HG02623 (cell line): ENCODE data around the gene MST1.

Source experiments
- ATAC-seq: cut with Tn5 transposase; IDR thresholded peaks from one replicate; pipeline ENCODE4 v1.9.1; 2021; ENCODE audit warnings: moderate library complexity; ENCODE audit not compliant: unreplicated experiment

Gene MST1

GRCh38 chr3:49658711-49659110, 30.6 kb downstream of the MST1 start:
- ATAC-seq: no peak

DNA sequence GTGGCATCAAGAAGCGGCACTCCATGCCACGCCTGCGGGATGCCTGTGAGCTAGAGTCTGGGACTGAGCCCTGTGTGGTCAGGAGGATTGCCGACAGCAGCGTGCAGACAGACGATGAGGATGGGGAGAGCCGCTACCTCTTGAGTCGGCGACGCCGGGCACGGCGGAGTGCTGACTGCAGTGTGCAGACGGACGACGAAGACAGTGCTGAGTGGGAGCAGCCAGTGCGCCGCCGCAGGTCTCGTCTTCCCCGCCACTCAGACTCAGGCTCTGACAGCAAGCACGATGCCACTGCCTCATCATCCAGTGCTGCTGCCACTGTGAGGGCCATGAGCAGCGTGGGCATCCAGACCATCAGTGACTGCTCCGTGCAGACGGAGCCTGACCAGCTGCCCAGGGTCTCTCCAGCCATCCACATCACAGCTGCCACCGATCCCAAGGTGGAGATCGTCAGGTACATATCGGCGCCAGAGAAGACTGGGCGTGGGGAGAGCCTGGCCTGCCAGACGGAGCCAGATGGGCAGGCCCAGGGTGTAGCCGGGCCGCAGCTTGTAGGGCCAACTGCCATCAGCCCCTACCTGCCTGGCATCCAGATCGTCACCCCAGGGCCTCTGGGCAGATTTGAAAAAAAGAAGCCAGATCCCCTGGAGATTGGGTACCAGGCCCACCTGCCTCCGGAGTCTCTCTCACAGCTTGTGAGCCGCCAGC, 31.9 kb downstream of the MST1 start:
- no peak for ATAC-seq

- ATAC-seq: no peak
These were observed 32.6 kb downstream of the MST1 start for GRCh38 chr3:49656541-49657112.

GRCh38 chr3:49655731-49656285, 33.5 kb downstream of the MST1 start:
- no peak for ATAC-seq

GRCh38 chr3:49654955-49655556, 34.2 kb downstream of the MST1 start:
- no peak for ATAC-seq

DNA sequence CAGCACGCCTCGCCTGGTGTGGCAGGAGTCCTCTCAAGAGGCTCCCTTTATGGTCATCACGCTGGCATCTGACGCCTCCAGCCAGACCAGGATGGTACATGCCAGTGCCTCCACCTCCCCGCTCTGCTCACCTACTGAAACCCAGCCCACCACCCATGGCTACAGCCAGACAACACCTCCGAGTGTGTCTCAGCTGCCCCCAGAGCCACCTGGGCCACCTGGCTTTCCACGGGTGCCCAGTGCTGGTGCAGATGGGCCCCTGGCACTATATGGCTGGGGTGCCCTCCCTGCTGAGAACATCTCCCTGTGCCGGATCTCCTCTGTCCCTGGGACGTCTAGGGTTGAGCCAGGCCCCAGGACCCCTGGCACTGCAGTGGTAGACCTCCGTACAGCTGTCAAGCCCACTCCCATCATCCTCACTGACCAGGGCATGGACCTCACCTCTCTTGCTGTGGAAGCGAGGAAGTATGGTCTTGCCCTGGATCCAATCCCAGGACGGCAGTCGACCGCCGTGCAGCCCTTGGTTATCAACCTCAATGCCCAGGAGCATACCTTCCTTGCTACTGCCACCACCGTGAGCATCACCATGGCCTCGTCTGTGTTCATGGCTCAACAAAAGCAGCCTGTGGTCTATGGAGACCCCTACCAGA, 35.0 kb downstream of the MST1 start:
- ATAC-seq: no peak

- ATAC-seq: no peak
These were observed 35.7 kb downstream of the MST1 start for GRCh38 chr3:49653621-49654020.

DNA sequence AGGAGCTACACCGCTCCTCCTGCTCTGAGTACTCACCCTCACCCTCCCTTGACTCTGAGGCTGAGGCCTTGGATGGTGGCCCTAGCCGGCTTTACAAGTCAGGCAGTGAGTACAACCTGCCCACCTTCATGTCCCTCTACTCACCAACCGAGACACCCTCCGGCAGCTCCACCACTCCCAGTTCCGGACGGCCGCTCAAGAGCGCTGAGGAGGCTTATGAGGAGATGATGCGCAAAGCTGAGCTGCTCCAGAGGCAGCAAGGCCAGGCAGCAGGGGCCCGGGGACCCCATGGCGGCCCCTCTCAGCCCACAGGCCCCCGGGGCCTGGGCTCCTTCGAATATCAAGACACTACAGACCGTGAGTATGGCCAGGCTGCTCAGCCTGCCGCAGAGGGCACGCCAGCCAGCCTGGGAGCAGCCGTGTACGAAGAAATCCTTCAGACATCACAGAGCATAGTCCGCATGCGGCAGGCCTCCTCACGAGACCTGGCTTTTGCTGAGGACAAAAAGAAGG, 36.3 kb downstream of the MST1 start:
- no peak for ATAC-seq

GRCh38 chr3:49652218-49652902, 36.9 kb downstream of the MST1 start:
- no peak for ATAC-seq

DNA sequence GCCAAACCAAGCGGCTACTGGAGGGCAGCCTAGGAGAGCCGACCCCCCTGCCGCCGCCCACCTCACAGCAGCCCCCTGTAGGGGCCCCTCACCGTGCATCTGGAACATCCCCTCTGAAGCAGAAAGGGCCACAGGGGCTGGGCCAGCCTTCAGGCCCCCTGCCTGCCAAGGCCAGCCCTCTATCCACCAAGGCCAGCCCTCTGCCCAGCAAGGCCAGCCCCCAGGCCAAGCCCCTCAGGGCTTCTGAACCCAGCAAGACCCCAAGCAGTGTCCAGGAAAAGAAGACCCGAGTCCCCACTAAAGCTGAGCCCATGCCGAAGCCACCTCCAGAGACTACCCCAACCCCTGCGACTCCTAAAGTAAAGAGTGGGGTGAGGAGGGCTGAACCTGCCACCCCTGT, 38.6 kb downstream of the MST1 start:
- no peak for ATAC-seq

DNA sequence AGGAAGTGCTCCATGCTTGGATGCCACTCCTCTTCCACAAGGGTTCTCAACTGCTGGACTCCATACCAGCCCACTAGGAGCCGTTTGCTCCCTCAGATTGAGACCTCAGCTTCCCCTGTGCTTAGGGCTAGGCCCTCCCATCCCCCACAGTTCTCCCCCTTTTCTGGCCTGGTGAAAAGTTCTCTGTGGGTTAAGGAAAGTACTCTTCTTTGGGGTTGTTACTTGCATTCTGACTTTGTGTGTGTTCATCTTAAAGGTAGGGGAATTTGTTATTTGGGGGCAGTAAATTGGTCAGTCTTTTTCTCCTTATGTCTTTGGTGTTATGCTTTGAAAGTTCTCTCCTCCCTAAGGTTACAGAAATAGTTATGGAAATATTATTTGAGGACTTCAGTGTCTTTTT, 39.1 kb downstream of the MST1 start:
- ATAC-seq: no peak

- ATAC-seq: no peak
These were observed 39.7 kb downstream of the MST1 start for GRCh38 chr3:49649576-49649975.

DNA sequence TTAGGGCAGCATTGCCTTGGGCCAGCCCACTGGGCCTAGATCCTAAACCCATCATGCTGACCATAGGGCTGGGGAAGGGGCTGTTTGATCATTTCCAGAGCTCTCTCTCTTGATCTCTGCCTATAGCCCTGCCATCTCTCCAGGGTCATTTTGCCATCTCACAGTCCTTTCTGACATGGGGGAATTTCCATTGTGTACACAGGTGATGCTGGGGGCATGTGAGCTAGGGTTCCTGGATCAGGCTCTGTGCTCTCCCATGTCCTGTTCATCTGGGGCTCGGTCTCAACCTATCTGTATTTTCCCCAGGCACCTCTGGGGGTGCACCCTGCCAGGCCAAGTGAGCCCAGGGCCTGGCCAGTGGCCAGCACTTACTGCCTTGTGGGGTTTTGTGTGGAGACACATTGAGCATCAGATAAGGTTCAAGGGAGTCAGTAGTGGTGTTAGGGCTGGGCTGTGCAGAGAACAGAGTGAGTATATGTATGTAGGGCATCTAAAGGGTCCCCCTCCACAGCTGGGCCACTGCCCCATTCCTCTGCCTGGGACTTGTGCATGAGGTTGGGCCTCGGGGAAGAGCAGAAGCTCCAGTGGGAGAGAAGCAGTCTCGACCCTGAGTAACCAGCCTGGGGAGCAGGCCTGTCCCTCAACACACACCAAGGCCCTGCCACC, 40.8 kb downstream of the MST1 start:
- no peak for ATAC-seq

DNA sequence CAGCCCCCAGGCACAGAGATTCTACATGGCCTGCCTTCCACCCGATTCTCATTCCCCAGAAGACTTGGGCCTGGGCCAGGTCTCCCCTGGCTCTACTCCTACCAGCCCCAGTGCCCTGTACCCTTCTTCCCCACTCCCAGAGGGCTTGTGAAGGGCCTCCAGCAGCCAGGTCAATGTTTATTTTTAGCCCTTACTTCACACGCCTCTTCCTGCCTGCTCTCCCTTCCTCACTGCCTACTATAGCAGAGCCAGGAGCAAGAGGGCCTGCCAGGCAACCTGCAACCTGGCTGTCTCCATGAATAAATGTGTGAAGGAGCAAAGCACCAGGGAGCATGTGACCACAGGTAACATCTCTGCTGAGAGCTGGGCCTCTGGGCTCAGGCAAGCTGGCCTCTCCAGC, 41.5 kb downstream of the MST1 start:
- ATAC-seq: no peak

DNA sequence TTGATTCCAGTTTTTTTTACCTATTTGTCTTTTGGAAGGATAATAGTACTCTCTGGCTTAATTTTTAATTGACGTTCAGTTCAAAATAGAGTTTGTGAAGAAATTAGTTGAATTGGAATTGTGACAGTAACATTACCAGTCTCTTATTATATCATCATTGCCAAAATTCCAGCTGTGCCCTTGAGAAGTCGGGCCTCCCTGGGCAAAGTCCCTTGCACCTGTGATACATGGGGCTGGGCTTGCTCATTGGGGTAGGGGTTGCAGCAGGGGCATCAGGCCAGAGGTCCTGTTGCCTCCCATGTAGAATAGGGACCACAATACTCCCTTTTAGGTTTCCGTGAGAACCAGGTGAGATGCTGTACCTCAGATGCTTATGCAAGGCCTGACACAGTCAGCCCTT, 43.0 kb downstream of the MST1 start:
- no peak for ATAC-seq

GRCh38 chr3:49644684-49645083, 44.6 kb downstream of the MST1 start:
- ATAC-seq: no peak

- ATAC-seq: no peak
These were observed 46.5 kb downstream of the MST1 start for GRCh38 chr3:49642708-49643145.

DNA sequence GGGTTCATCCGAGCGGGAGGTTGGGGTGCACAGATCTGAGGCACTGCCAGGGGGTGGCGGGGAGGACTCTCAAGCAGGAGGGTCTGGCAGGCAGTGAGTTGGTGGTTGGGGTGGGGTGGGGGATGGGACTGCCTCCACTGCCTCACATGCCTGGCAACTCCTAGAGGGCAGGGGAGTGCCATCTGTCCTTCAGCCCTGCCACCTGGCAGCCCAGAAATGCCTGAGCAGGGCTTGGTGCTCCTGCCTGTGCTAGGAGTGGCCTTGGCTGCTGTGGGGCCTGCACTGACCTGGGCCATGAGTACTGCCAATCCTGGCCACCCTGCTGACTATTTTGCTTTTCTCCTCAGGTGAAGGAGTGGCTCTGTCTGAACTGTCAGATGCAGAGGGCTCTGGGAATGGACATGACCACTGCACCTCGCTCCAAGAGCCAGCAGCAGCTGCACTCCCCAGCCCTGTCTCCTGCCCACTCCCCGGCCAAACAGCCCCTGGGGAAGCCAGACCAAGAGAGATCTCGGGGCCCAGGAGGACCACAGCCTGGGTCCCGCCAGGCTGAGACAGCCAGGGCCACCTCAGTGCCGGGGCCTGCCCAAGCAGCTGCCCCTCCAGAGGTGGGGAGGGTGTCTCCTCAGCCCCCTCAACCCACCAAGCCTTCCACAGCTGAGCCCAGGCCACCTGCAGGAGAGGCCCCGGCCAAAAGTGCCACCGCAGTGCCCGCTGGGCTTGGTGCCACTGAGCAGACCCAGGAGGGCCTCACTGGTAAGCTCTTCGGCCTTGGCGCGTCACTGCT, 47.2 kb downstream of the MST1 start:
- no peak for ATAC-seq

DNA sequence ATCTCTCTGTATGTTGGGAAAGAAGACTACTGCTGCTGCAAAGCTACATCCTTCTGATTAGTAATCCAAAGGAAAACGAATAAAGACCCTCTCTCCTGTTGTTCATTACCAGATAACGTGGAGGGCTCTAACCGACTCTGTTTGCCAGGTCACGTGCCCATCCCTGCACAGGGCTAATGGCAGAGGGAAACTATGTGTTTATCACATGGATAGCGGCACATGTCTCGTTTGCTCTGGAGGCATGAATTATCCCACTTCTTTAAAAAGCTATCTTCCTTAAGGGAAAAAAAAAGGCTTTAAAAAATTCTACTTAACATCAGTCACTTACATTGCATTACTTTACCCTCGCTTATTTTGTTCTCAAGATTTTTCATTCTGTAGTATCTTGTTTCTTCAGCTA, 48.0 kb downstream of the MST1 start:
- ATAC-seq: no peak

GRCh38 chr3:49639551-49639950, 49.7 kb downstream of the MST1 start:
- no peak for ATAC-seq
